Rectal smooth muscle tissue (tissue), 1 donor: ENCODE data around the gene ABCC4.

ENCODE experiments used
- H3K27ac ChIP-seq: one replicate; pipeline ENCODE4 v1.7.0; 2013; ENCODE audit warnings: low read depth, low read length, inconsistent platforms
- H3K27me3 ChIP-seq: one replicate; pipeline ENCODE4 v1.7.0; 2013; ENCODE audit warnings: low read length; ENCODE audit not compliant: control insufficient read depth, insufficient read depth
- H3K36me3 ChIP-seq: one replicate; pipeline ENCODE4 v1.7.0; 2013; ENCODE audit warnings: low read length; ENCODE audit not compliant: control insufficient read depth, insufficient read depth
- H3K4me1 ChIP-seq: one replicate; pipeline ENCODE4 v1.7.0; 2013; ENCODE audit warnings: low read length; ENCODE audit not compliant: control insufficient read depth, insufficient read depth
- H3K4me3 ChIP-seq: one replicate; pipeline ENCODE4 v1.7.0; 2013; ENCODE audit warnings: low read length
- H3K9ac ChIP-seq: one replicate; pipeline ENCODE4 v1.7.0; 2013; ENCODE audit warnings: low read length

The ABCC4 gene

GRCh38 chr13:94988654-94989053, 312.6 kb downstream of the ABCC4 start:
- Histone ChIP-seq H3K27me3 (no peaks in the 10 kb centered on the region), H3K27ac (no peak overlapping the region), H3K36me3 (no peaks in the 10 kb centered on the region), H3K9ac (no peak overlapping the region), H3K4me1 (no peaks in the 10 kb centered on the region), H3K4me3 (no peak overlapping the region)

- H3K9ac ChIP-seq: no peak overlapping the region
- H3K27me3 ChIP-seq: no peaks in the 10 kb centered on the region
- H3K27ac ChIP-seq: no peak overlapping the region
- H3K4me3 ChIP-seq: no peak overlapping the region
- H3K36me3 ChIP-seq: no peaks in the 10 kb centered on the region
- H3K4me1 ChIP-seq: no peaks in the 10 kb centered on the region
These were observed 313.4 kb downstream of the ABCC4 start for GRCh38 chr13:94987869-94988268.

- H3K9ac ChIP-seq: no peak overlapping the region
- H3K4me1 ChIP-seq: no peaks in the 10 kb centered on the region
- no peaks in the 10 kb centered on the region for H3K27me3 ChIP-seq
- H3K27ac ChIP-seq: no peak overlapping the region
- H3K36me3 ChIP-seq: no peaks in the 10 kb centered on the region
- no peak overlapping the region for H3K4me3 ChIP-seq
These were observed 314.2 kb downstream of the ABCC4 start for GRCh38 chr13:94987081-94987480.

GRCh38 chr13:94984958-94985357, 316.3 kb downstream of the ABCC4 start:
- H3K27me3 ChIP-seq: no peaks in the 10 kb centered on the region
- H3K36me3 ChIP-seq: no peaks in the 10 kb centered on the region
- H3K4me3 ChIP-seq: no peak overlapping the region
- no peaks in the 10 kb centered on the region for H3K4me1 ChIP-seq
- H3K27ac ChIP-seq: no peak overlapping the region
- no peak overlapping the region for H3K9ac ChIP-seq

GRCh38 chr13:94978516-94978915, 322.7 kb downstream of the ABCC4 start:
- no peak overlapping the region for H3K4me3 ChIP-seq
- no peaks in the 10 kb centered on the region for H3K27me3 ChIP-seq
- H3K36me3 ChIP-seq: no peaks in the 10 kb centered on the region
- H3K9ac ChIP-seq: no peak overlapping the region
- no peak overlapping the region for H3K27ac ChIP-seq
- H3K4me1 ChIP-seq: no peaks in the 10 kb centered on the region

- H3K27me3 ChIP-seq: no peaks in the 10 kb centered on the region
- H3K36me3 ChIP-seq: no peaks in the 10 kb centered on the region
- no peak overlapping the region for H3K9ac ChIP-seq
- H3K27ac ChIP-seq: no peak overlapping the region
- no peaks in the 10 kb centered on the region for H3K4me1 ChIP-seq
- H3K4me3 ChIP-seq: no peak overlapping the region
These were observed 327.0 kb downstream of the ABCC4 start for GRCh38 chr13:94974015-94974951.

GRCh38 chr13:94972262-94972661, 329.0 kb downstream of the ABCC4 start:
- Histone ChIP-seq H3K9ac (no peak overlapping the region), H3K27ac (no peak overlapping the region), H3K4me1 (no peaks in the 10 kb centered on the region), H3K36me3 (no peaks in the 10 kb centered on the region), H3K27me3 (peaks cover 5% of the 10 kb centered on the region), H3K4me3 (no peak overlapping the region)
